Peyer's patch (tissue), 4 donors: ENCODE results near the gene TOMM20.

Experiments used
- CTCF ChIP-seq, 6 experiments: fragments of 450-650 bp in 4 of 6; fragments of 200-600 bp in 2 of 6; sonication (generic) in 1 of 6; IDR thresholded peaks; one replicate each; pipeline ENCODE4 v1.5.1; 2017 to 2019; ENCODE audit warnings: antibody characterized with exemption in 6 of 6, mild to moderate bottlenecking in 3 of 6, moderate library complexity in 1 of 6
- POLR2A ChIP-seq, 2 donors: fragments of 450-650 bp; IDR thresholded peaks; one replicate each; pipeline ENCODE4 v1.5.1; 2017; ENCODE audit warnings: antibody characterized with exemption in 2 of 2, mild to moderate bottlenecking in 2 of 2, moderate library complexity in 2 of 2

DNA sequence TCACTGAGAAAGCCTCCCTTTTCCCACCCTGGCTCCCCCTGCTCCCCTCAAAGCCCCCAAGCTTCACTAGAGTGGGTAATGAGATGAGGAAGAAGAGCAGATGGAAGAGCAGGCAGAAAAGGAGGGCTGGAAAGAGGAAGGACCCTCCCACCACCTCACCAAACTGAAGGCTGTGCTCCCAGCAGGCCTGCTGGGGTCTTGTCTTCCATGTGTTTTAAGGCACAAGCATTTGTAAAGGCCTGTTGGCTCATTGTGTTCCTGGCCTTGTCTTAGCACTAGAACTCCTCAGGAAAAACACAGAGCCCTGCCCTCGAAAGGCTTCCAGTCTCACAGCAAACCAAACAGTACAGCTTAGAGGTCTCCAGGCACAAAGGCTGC is 51.5 kb downstream of the TOMM20 start:
- TF ChIP-seq CTCF (IDR thresholded peaks at IDR 0.05) = no peak
- no peak for TF ChIP-seq POLR2A (IDR thresholded peaks at IDR 0.05)
